Lung (tissue), 12 donors: ENCODE results near the gene SAE1. TPM values are rescaled to one million over a fixed set of nuclear protein-coding genes. Genes with fewer than 3 reads are reported as not detected.
A peak's percentile ranks its signal among the peaks of the same experiment; 100 is the strongest.

Experiments
- ATAC-seq: fragments of 200-7000 bp; cut with Tn5 transposase; one replicate; pipeline ENCODE4 v1.9.1; 2020; ENCODE audit warnings: moderate number of reproducible peaks; ENCODE audit not compliant: insufficient read depth, low FRiP score
- DNase-seq, 3 donors: peaks; one replicate each; pipeline ENCODE4 v3.0.0-alpha.2; 2013 to 2017
- H3K27ac ChIP-seq, 2 donors: one replicate each; pipeline ENCODE4 v1.5.1; 2013; ENCODE audit warnings: mild to moderate bottlenecking in 2 of 2, moderate library complexity in 2 of 2, control low read depth in 1 of 2, inconsistent platforms in 1 of 2, low read depth in 1 of 2, low read length in 1 of 2
- H3K27me3 ChIP-seq, 3 donors: one replicate each; pipeline ENCODE4 v1.5.1; 2013; ENCODE audit warnings: low read length in 2 of 3; ENCODE audit not compliant: control insufficient read depth in 3 of 3, insufficient read depth in 3 of 3
- H3K36me3 ChIP-seq, 4 donors: one replicate each; pipeline ENCODE4 v1.5.1; 2013; ENCODE audit warnings: low read length in 4 of 4, mild to moderate bottlenecking in 1 of 4, moderate library complexity in 1 of 4; ENCODE audit not compliant: control insufficient read depth in 4 of 4, insufficient read depth in 4 of 4
- H3K4me1 ChIP-seq, 5 donors: one replicate each; pipeline ENCODE4 v1.5.1; 2013; ENCODE audit warnings: low read length in 5 of 5, mild to moderate bottlenecking in 2 of 5, moderate library complexity in 1 of 5; ENCODE audit not compliant: control insufficient read depth in 5 of 5, insufficient read depth in 5 of 5
- H3K4me3 ChIP-seq: one replicate; pipeline ENCODE4 v1.5.1; 2013; ENCODE audit warnings: mild to moderate bottlenecking, control low read depth, moderate library complexity
- H3K9ac ChIP-seq, 2 donors: one replicate each; pipeline ENCODE4 v1.5.1; 2013; ENCODE audit warnings: low read length in 2 of 2, control low read depth in 1 of 2; ENCODE audit not compliant: insufficient read depth in 1 of 2
- H3K9me3 ChIP-seq, 4 donors: one replicate each; pipeline ENCODE4 v1.5.1; 2013; ENCODE audit warnings: low read length in 3 of 4, mild to moderate bottlenecking in 1 of 4, moderate library complexity in 1 of 4; ENCODE audit not compliant: control insufficient read depth in 4 of 4, insufficient read depth in 3 of 4
- CTCF ChIP-seq: IDR thresholded peaks from 2 replicates; pipeline ENCODE4 v1.5.1; 2012; ENCODE audit warnings: mild to moderate bottlenecking; ENCODE audit errors: control extremely low read depth, extremely low read depth
- WGBS, 2 donors: extraction: QIAGEN DNeasy Blood & Tissue Kit; methylation state at CpG; one replicate each; pipeline ENCODE4 v1.1.7; 2013; 5-methylcytosine and 5-hydroxymethylcytosine counted together
- polyA plus RNA-seq, 2 donors: library from polyadenylated mRNA; stranded (reverse); fragments of 200-250 nt; gene quantifications; one replicate each; pipeline ENCODE4 v1.2.1, GENCODE V29; 2013
- total RNA-seq, 2 donors: library from RNA; depleted of rRNA in 1 of 2; stranded (reverse); fragments of >200 nt in 1 of 2; gene quantifications; one replicate each; pipeline ENCODE4 v1.2.1, GENCODE V29; 2014 to 2021
- donor health status: control.
- donor health status: control.
- donor health status: Bipolar disorder and iron deficiency.
- donor health status: healthy.
- donor health status: DM: yes; HTN: yes; CAD: no.

Gene SAE1
- total and polyA plus RNA-seq, 4 donors: 28.6 to 58.1 (median 55.9) TPM

GRCh38 chr19:47225746-47226425 is 95.3 kb downstream of the SAE1 start:
- Histone ChIP-seq H3K9me3 (no peaks in the 10 kb centered on the region), H3K4me1 (peaks cover 0 to 24% (median 10%) of the 10 kb centered on the region in 5 donors), H3K9ac (peak overlapping the region in 1 of 2 donors; percentile 83), H3K4me3 (peak overlapping the region; percentile 54), H3K27me3 (peaks cover 0 to 19% (median 13%) of the 10 kb centered on the region in 3 donors), H3K27ac (peak overlapping the region; percentile 99), H3K36me3 (peaks cover 0 to 15% (median 2%) of the 10 kb centered on the region in 4 donors)
- TF ChIP-seq CTCF: no peak
- ATAC-seq (peak; percentile 80), DNase-seq (peak; percentile 93 to 96 (median 93))
- 2 to 3% methylated on average over 56 to 59 of the region's 59 CpGs for WGBS, 2 donors

GRCh38 chr19:47226426-47227351 is 96.1 kb downstream of the SAE1 start:
- Histone ChIP-seq H3K36me3 (peaks cover 0 to 7% (median 0%) of the 10 kb centered on the region in 4 donors), H3K9ac (no peak overlapping the region), H3K27me3 (peaks cover 0 to 19% (median 13%) of the 10 kb centered on the region in 3 donors), H3K27ac (peak overlapping the region; percentile 99), H3K9me3 (no peaks in the 10 kb centered on the region), H3K4me1 (peaks cover 0 to 29% (median 11%) of the 10 kb centered on the region in 5 donors), H3K4me3 (peak overlapping the region; percentile 54)
- ATAC-seq (peak; percentile 44), DNase-seq (peak; percentile 45 to 54 (median 48))
- WGBS, 2 donors: 2 to 4% methylated on average over 38 to 56 of the region's 56 CpGs
- TF ChIP-seq CTCF: no peak

- 1% methylated on average over 26 to 27 of the region's 27 CpGs for WGBS, 2 donors
Observed at GRCh38 chr19:47227352-47228167, 96.9 kb downstream of the SAE1 start.

More at GRCh38 chr19:47227352-47228167, 96.9 kb downstream of the SAE1 start:
- H3K4me3 ChIP-seq: peak overlapping the region; percentile 10
- H3K36me3 ChIP-seq: peaks cover 0 to 5% (median 0%) of the 10 kb centered on the region in 4 donors
- H3K27me3 ChIP-seq: peaks cover 0 to 19% (median 13%) of the 10 kb centered on the region in 3 donors
- DNase-seq: peak; percentile 75 to 88 (median 87)
- peaks cover 0 to 29% (median 11%) of the 10 kb centered on the region in 5 donors for H3K4me1 ChIP-seq
- ATAC-seq: peak; percentile 19
- no peak overlapping the region for H3K9ac ChIP-seq
- peak overlapping the region; percentile 99 for H3K27ac ChIP-seq
- no peaks in the 10 kb centered on the region for H3K9me3 ChIP-seq
- TF ChIP-seq CTCF: no peak
